Mucosa of gallbladder (tissue), 1 donor: ENCODE measurements around the gene EMILIN1. TPM values are rescaled to one million over a fixed set of nuclear protein-coding genes. Genes with fewer than 3 reads are reported as not detected.
"Not testable (repeated sequence)": the region's sequence is repeated elsewhere in the genome, so short reads cannot be mapped to it uniquely, and the experiment has no call there.

Source experiments
- DNase-seq: peaks from one replicate; pipeline ENCODE4 v3.0.0-alpha.2; 2020; ENCODE audit warnings: low spot score
- total RNA-seq: library from RNA; stranded (reverse); gene quantifications from one replicate; pipeline ENCODE4 v1.2.1, GENCODE V29; 2021
- donor health status: DM: no; HTN: no; CAD: no.

The EMILIN1 gene
- total RNA-seq, 1 donor from 2014 or later: 210 TPM

- no peak for DNase-seq
Observed at GRCh38 chr2:27053776-27054175, 24.6 kb upstream of the EMILIN1 start.

DNA sequence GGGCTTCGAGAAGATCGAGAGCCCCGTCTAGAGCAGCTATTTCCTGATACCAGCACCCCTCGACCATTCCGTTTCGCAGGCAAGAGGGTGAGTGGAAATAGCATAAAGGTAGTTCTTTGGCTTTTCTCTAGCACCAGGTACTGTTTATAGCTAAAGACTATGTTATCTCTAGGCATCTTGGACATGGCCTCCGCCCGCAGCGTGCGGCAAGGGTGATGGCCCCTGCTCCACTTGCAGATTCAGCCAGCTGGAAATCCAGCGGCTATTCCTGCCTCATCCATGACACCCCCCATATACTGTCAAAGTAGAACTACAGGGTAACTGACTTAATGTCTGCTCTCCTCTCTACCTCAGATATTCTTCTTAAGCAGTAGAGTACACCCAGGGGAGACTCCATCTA lies 23.7 kb upstream of the EMILIN1 start:
- no peak for DNase-seq

GRCh38 chr2:27057184-27057583 lies 21.2 kb upstream of the EMILIN1 start:
- no peak for DNase-seq

DNA sequence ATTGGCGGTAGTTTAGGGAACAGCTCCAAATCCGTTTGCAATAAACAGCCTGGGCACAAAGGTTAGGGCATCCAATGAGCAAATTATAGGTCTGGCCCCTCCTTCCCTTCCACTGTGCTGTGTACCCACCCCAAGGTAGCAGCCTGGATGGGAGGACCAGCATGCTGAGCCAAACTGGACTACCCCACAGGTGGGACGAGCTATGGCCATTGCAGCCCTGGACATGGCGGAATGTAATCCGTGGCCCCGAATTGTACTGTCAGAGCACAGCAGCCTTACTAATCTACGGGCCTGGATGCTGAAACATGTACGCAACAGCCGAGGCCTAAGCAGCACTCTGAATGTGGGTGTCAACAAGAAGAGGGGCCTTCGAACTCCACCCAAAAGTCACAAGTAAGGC lies 20.2 kb upstream of the EMILIN1 start:
- DNase-seq: no peak

- no peak for DNase-seq
Observed at GRCh38 chr2:27059141-27059820, 19.1 kb upstream of the EMILIN1 start.

DNA sequence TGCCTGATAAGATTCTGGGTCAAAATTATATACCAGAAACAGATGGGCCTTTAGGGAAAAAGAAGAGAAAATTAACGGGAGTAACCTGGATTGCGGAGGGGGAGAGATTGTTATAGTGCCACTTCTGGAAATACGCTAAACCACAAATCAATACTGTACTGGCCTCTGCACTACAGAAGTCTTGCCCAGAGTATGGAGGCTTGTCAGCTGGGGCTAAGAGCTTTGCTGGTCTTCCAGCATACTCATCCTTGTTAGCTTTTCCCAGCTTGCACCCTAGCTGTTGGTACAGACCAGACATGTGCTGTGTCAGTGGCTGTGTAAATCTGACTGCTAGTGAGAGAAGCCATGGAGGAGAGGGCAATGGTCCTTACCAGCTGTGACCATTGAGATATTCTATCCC lies 18.1 kb upstream of the EMILIN1 start:
- no peak for DNase-seq

DNA sequence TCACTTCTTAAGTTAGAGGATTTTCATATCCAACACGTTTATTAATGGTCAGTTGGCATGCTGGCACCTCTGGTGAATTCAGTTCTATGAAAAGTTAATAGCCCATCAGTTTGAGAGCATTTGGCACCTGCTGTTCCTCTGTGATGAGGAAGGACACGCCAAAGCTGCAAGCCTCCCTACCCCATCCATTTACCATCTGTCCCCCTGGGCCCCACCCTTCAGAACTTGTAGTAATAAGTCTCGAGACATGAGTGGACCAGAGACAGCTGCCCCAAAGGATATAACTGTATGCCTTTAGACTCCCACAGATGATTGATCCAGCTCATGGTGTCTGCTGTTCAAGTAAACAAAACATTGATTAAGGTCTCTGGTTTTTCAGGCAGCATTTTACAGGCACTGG lies 13.3 kb upstream of the EMILIN1 start:
- no peak for DNase-seq

DNA sequence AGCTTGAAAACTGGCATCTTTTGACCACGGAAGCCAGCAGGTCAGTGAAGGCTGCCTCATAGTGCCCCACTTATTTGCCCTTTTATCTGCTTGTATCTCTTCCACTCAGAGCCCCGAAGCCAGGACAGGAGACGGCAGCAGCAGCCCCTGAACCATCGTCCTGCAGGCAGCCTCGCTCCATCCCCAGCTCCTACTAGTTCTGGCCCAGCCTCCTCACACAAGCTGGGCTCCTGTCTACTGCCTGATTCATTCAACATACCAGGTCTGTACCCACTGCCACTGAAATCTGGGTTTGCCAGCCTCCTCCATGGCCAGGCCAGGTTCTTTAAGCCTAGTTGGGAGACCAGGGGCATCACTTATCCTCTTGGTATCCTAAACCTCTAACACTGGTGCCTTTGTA lies 11.0 kb upstream of the EMILIN1 start:
- DNase-seq: no peak

- DNase-seq: no peak
Observed at GRCh38 chr2:27069436-27069835, 9.0 kb upstream of the EMILIN1 start.

DNA sequence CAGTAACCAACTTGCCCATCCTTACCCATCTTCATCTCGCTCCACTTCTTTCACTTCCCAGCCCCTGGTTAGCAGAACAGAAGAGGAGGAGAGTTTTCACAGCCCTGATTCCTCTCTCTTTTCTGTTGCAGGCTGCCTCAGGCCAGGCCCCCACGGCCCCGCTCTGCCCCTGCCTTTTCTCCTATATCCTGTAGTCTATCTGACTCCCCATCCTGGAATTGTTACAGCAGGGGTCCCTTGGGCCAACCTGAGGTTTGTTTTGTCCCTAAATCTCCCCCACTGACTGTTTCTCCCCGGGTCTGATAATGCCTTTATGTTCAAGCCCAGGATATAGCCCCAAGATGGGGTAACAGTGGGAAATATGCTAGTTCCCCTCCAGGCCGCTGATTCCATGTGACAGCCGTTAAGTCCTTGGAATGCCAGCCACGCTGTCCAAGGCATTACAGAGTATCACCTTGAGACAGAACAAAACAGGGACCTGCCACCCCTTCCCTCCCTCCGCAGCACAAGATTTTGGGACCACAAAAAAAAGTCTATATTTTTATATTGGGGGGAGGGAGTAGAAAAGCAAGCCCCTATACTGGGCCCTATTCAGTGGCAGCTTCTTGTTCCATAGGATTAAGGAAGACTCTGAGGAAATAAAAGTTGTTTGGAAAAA lies 8.3 kb upstream of the EMILIN1 start:
- no peak for DNase-seq

DNA sequence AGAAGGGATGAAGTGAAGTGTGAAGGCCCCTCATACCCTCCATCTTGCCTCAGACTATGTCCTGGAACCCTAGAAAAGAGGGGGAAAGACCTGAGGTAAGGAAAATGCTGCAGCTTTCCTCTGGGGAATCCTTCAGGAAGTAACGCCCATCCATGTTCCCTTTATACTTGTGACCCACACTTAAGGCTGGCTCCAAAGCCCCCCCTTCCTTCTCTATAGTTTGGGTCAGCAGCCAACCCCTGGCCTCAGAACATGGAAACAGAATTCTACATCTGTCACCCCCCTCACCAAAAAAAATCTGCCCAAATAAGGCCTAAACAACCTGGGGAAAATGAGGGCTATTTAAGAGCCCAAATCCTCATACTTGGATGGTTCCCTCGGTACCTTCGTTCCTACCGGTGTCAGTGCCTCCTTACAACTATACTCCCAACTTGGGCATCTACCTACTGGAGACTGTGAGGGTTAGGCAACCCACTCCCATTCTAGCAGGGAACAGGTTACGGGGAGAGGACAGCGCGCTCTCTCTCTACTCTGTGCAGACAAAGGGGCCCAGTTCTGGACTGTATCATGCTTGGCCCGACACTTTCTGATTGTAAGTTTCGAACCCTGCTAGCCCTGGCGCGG lies 7.7 kb upstream of the EMILIN1 start:
- DNase-seq: no peak

GRCh38 chr2:27071277-27071989 lies 7.0 kb upstream of the EMILIN1 start, which contains the start of gene OST4:
Gene OST4, minus strand, starts transcription at chr2:27071654.
- DNase-seq: peak; percentile 95

DNA sequence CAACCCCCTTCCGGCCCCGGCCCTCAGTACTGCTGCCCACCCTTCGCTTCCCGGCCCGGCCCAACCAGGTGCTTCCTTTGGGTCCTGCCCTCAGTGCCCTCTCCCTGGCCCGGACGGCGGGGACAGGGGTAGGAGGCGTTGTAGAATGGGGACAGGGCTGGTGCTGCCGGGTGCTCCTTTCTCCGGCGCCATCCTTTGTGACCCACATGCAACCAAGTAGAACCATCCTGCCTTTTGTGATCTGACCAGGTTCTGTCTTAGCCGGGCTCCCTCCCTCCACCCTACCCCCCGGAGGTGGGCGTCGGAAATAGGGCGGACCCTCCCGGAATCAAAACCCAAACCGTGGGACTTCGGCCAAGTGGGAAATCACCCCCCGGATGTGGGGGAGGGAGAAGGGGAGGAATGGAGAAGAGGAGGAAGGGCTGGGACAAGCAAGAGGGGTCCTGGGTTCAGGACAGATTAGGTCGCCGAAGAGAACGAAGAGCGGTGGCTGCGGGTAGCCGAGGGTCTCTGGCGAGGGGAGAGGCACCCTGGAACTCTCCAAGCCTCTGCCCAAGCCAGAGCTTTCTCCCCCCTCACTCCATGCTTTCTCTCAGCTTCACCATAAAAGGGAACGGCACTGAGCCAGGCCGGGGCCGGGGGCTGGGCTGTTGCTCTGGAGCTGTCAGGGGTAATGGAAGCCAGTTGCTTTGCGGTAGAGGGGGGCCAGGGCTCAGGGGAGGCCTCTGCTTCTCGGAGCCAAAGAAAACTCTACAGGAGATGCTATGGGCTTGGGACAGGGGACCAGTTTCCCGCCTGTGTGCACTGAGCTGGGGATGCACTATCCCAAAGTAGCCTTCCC lies 6.2 kb upstream of the EMILIN1 start:
- peak; percentile 82 for DNase-seq

- no peak for DNase-seq
Observed at GRCh38 chr2:27072920-27073319, 5.5 kb upstream of the EMILIN1 start.

- no peak for DNase-seq
Observed at GRCh38 chr2:27073782-27074181, 4.6 kb upstream of the EMILIN1 start.

GRCh38 chr2:27074738-27075565 lies 3.5 kb upstream of the EMILIN1 start:
- no peak for DNase-seq

DNA sequence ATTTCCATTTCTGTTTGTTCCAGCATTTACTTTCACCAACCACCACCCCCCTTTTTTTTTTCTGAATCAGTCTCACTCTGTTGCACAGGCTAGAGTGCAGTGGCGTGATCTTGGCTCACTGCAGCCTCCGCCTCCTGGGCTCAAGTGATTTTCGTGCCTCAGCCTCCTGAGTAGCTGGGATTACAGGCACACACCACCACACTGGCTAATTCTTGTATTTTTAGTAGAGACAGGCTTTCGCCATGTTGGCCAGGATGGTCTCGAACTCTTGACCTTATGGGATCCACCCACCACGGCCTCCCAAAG lies 2.9 kb upstream of the EMILIN1 start:
- DNase-seq: not testable (repeated sequence)

DNA sequence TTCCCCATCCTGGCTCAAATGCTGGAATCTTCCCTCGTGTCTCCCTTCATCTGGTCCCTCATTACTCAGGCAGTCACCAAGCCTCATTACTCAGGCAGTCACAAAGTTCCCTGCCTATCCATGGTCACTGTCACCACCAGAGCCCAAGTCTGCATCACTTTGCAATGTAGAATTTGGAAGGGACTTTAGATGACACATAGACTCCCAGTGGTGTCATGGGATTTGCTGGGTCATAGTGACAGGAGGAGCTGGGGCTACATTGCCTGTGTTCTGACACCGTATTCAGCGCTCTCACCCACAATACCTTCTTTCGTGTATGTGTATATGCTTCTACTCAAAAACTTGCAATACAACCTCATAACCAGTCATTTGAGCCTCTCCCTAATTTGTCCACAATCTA lies 2.1 kb upstream of the EMILIN1 start:
- no peak for DNase-seq

- no peak for DNase-seq
Observed at GRCh38 chr2:27077231-27077630, 1.2 kb upstream of the EMILIN1 start.

- no peak for DNase-seq
Observed at GRCh38 chr2:27079233-27080139, 1.1 kb downstream of the EMILIN1 start.
